DOHH2 (cell line): ENCODE results near the gene TRMT112.

Source experiments
- H3F3A ChIP-seq: fragments of 200-600 bp; sonication (generic), shearing (Covaris generic); 2 replicates; pipeline ENCODE4 v1.6.0; 2016; ENCODE audit warnings: antibody characterized with exemption, mild to moderate bottlenecking; ENCODE audit not compliant: control insufficient read depth, insufficient read depth
- H3K27ac ChIP-seq: fragments of 200-600 bp; sonication (generic); 2 replicates; pipeline ENCODE4 v1.5.1; 2014; ENCODE audit warnings: low read depth, mild to moderate bottlenecking, low read length, moderate library complexity
- H3K27me3 ChIP-seq: fragments of 200-600 bp; sonication (generic); 2 replicates; pipeline ENCODE4 v1.6.1; 2014; ENCODE audit warnings: mild to moderate bottlenecking, low read length, mixed read lengths; ENCODE audit not compliant: control insufficient read depth
- H3K36me3 ChIP-seq: fragments of 200-600 bp; sonication (generic); 2 replicates; pipeline ENCODE4 v1.6.1; 2014; ENCODE audit warnings: mild to moderate bottlenecking, low read length, moderate library complexity, mixed read lengths; ENCODE audit not compliant: control insufficient read depth
- H3K4me1 ChIP-seq: fragments of 200-600 bp; sonication (generic); 2 replicates; pipeline ENCODE4 v1.6.1; 2014; ENCODE audit warnings: mild to moderate bottlenecking, low read length, mixed read lengths; ENCODE audit not compliant: control insufficient read depth
- H3K4me2 ChIP-seq: fragments of 200-600 bp; sonication (generic); 2 replicates; pipeline ENCODE4 v1.6.0; 2014; ENCODE audit warnings: mild to moderate bottlenecking, low read length, moderate library complexity
- H3K4me3 ChIP-seq: fragments of 200-600 bp; sonication (generic); 2 replicates; pipeline ENCODE4 v1.5.1; 2014; ENCODE audit warnings: mild to moderate bottlenecking, low read length, mixed read lengths
- H3K79me2 ChIP-seq: fragments of 200-600 bp; sonication (generic); 2 replicates; pipeline ENCODE4 v1.6.1; 2014; ENCODE audit warnings: mild to moderate bottlenecking, low read length, mixed read lengths; ENCODE audit not compliant: control insufficient read depth
- H3K9me2 ChIP-seq: fragments of 200-600 bp; sonication (generic); replicated peaks from 2 replicates; pipeline ENCODE4 v1.6.1; 2014; ENCODE audit warnings: mild to moderate bottlenecking, low read length, mixed read lengths; ENCODE audit not compliant: control insufficient read depth
- H3K9me3 ChIP-seq: fragments of 200-600 bp; sonication (generic); 2 replicates; pipeline ENCODE4 v1.6.1; 2014; ENCODE audit warnings: antibody characterized with exemption, low read length, mixed read lengths; ENCODE audit not compliant: control insufficient read depth, insufficient read depth
- H4K20me1 ChIP-seq: fragments of 200-600 bp; sonication (generic); 2 replicates; pipeline ENCODE4 v1.6.0; 2014; ENCODE audit warnings: low read depth, mild to moderate bottlenecking, antibody characterized with exemption, low read length, moderate library complexity; ENCODE audit not compliant: control insufficient read depth, insufficient read depth
- EZH2phosphoT487 ChIP-seq: fragments of 200-600 bp; sonication (generic); IDR thresholded peaks from 2 replicates; pipeline ENCODE4 v1.6.1; 2017; ENCODE audit warnings: borderline replicate concordance, mild to moderate bottlenecking, antibody characterized with exemption, low read length, moderate library complexity, mixed read lengths
- TF ChIP-seq, protein P1 (sequence below): fragments of 200-600 bp; sonication (generic); IDR thresholded peaks from one replicate; pipeline ENCODE4 v1.5.1; 2014; ENCODE audit warnings: antibody characterized with exemption, mild to moderate bottlenecking, low read depth, low read length; ENCODE audit not compliant: poor library complexity, severe bottlenecking

The TRMT112 gene

GRCh38 chr11:64268893-64269539 is 48.3 kb downstream of the TRMT112 start:
- Histone ChIP-seq H3K9me2 (no peaks in the 10 kb centered on the region), H3K4me2 (peak overlapping the region; percentile 100), H3K36me3 (peaks cover 33% of the 10 kb centered on the region), H3K9me3 (no peaks in the 10 kb centered on the region), H3K27ac (peak overlapping the region; percentile 90), H3K4me3 (peak overlapping the region; percentile 90), H3K79me2 (peaks cover 30% of the 10 kb centered on the region), H3K4me1 (peaks cover 26% of the 10 kb centered on the region), H4K20me1 (no peaks in the 10 kb centered on the region), H3K27me3 (no peaks in the 10 kb centered on the region), H3F3A (peaks cover 12% of the 10 kb centered on the region)
- no peak for TF ChIP-seq EZH2phosphoT487
- TF ChIP-seq, protein P1, sequence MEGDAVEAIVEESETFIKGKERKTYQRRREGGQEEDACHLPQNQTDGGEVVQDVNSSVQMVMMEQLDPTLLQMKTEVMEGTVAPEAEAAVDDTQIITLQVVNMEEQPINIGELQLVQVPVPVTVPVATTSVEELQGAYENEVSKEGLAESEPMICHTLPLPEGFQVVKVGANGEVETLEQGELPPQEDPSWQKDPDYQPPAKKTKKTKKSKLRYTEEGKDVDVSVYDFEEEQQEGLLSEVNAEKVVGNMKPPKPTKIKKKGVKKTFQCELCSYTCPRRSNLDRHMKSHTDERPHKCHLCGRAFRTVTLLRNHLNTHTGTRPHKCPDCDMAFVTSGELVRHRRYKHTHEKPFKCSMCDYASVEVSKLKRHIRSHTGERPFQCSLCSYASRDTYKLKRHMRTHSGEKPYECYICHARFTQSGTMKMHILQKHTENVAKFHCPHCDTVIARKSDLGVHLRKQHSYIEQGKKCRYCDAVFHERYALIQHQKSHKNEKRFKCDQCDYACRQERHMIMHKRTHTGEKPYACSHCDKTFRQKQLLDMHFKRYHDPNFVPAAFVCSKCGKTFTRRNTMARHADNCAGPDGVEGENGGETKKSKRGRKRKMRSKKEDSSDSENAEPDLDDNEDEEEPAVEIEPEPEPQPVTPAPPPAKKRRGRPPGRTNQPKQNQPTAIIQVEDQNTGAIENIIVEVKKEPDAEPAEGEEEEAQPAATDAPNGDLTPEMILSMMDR = peak; percentile 35

GRCh38 chr11:64268025-64268892 is 49.1 kb downstream of the TRMT112 start:
- Histone ChIP-seq H3K4me2 (peak overlapping the region; percentile 100), H3K27me3 (no peaks in the 10 kb centered on the region), H3K9me3 (no peaks in the 10 kb centered on the region), H3K27ac (peak overlapping the region; percentile 90), H3K4me1 (peaks cover 26% of the 10 kb centered on the region), H3K9me2 (no peaks in the 10 kb centered on the region), H3K36me3 (peaks cover 38% of the 10 kb centered on the region), H3F3A (peaks cover 12% of the 10 kb centered on the region), H3K79me2 (peaks cover 30% of the 10 kb centered on the region), H3K4me3 (peak overlapping the region; percentile 90), H4K20me1 (no peaks in the 10 kb centered on the region)
- TF ChIP-seq EZH2phosphoT487 = no peak
- TF ChIP-seq, protein P1 = no peak

GRCh38 chr11:64267207-64267945 is 50.0 kb downstream of the TRMT112 start:
- Histone ChIP-seq H3K4me3 (no peak overlapping the region), H3K27ac (no peak overlapping the region), H3K79me2 (peaks cover 26% of the 10 kb centered on the region), H3K4me1 (peaks cover 24% of the 10 kb centered on the region), H3F3A (peaks cover 9% of the 10 kb centered on the region), H3K9me3 (no peaks in the 10 kb centered on the region), H3K4me2 (no peak overlapping the region), H3K36me3 (peaks cover 39% of the 10 kb centered on the region), H3K27me3 (no peaks in the 10 kb centered on the region), H3K9me2 (no peaks in the 10 kb centered on the region), H4K20me1 (no peaks in the 10 kb centered on the region)
- no peak for TF ChIP-seq EZH2phosphoT487
- TF ChIP-seq, protein P1 = no peak
